Sigmoid colon (tissue), 7 donors: Measurements from ENCODE around the gene ACADSB. TPM values are rescaled to one million over a fixed set of nuclear protein-coding genes. Genes with fewer than 3 reads are reported as not detected.

Experiments
- DNase-seq: peaks from one replicate; pipeline ENCODE4 v3.0.0-alpha.2; 2019
- H3K27ac ChIP-seq, 4 donors: fragments of 200-600 bp; sonication (generic); one replicate each; pipeline ENCODE4 v1.5.1; 2016 to 2019; ENCODE audit warnings: mild to moderate bottlenecking in 1 of 4
- H3K27me3 ChIP-seq, 3 donors: fragments of 200-600 bp; sonication (generic); one replicate each; pipeline ENCODE4 v1.5.1; 2019; ENCODE audit warnings: mild to moderate bottlenecking in 1 of 3
- H3K36me3 ChIP-seq, 4 donors: fragments of 200-600 bp; sonication (generic); one replicate each; pipeline ENCODE4 v1.5.1; 2016 to 2019
- H3K4me1 ChIP-seq, 4 donors: fragments of 200-600 bp; sonication (generic); one replicate each; pipeline ENCODE4 v1.5.1; 2017 to 2019
- H3K4me3 ChIP-seq, 4 donors: fragments of 200-600 bp; sonication (generic); one replicate each; pipeline ENCODE4 v1.5.1; 2017 to 2019; ENCODE audit warnings: mild to moderate bottlenecking in 2 of 4, moderate library complexity in 1 of 4
- H3K9me3 ChIP-seq, 4 donors: fragments of 200-600 bp in 3 of 4; sonication (generic) in 3 of 4; one replicate each; pipeline versions ENCODE4 v1.5.1 to v1.6.1; 2013 to 2019
- CTCF ChIP-seq, 4 experiments: fragments of 450-650 bp in 3 of 4; fragments of 200-600 bp in 1 of 4; IDR thresholded peaks; one replicate each; pipeline ENCODE4 v1.5.1; 2016 to 2019; ENCODE audit warnings: antibody characterized with exemption in 4 of 4, mild to moderate bottlenecking in 3 of 4, moderate library complexity in 2 of 4
- EP300 ChIP-seq, 4 donors: sonication (generic); formaldehyde crosslinking; IDR thresholded peaks; one replicate each; pipeline ENCODE4 v1.6.1; 2017; ENCODE audit warnings: antibody characterized with exemption in 4 of 4
- POLR2A ChIP-seq, 2 donors: fragments of 450-650 bp; IDR thresholded peaks; one replicate each; pipeline ENCODE4 v1.6.1; 2016; ENCODE audit warnings: antibody characterized with exemption in 2 of 2, mild to moderate bottlenecking in 2 of 2, moderate library complexity in 2 of 2
- POLR2AphosphoS5 ChIP-seq, 4 donors: sonication (generic); formaldehyde crosslinking; IDR thresholded peaks; one replicate each; pipeline ENCODE4 v1.6.1; 2017; ENCODE audit warnings: antibody characterized with exemption in 4 of 4
- WGBS, 2 donors: extraction: QIAGEN DNeasy Blood & Tissue Kit; methylation state at CpG; one replicate each; pipeline ENCODE4 v1.1.7; 2013; 5-methylcytosine and 5-hydroxymethylcytosine counted together
- intact Hi-C: fragments of 100-400 bp; cut with DNase I; formaldehyde crosslinking; loops from one replicate; pipeline ENCODE4 v1.15.1; 2023
- polyA plus RNA-seq, 3 donors: library from polyadenylated mRNA; stranded (reverse); fragments of 200-250 nt; gene quantifications; one replicate each; pipeline ENCODE4 v1.2.3, GENCODE V29; 2013
- total RNA-seq, 4 donors: library from RNA; depleted of rRNA; stranded (reverse); fragments of >200 nt; gene quantifications; one replicate each; pipeline ENCODE4 v1.1.0, GENCODE V29; 2016
- donor health status: healthy with polysubstance abuse.
- donor health status: Bipolar disorder and iron deficiency.
- donor health status: healthy.

The ACADSB gene
- total and polyA plus RNA-seq, 7 donors: 7.6 to 18.7 (median 15.0) TPM

GRCh38 chr10:123057968-123058367 lies 49.2 kb downstream of the ACADSB start:
- Histone ChIP-seq H3K9me3 (no peaks in the 10 kb centered on the region), H3K4me3 (no peak overlapping the region), H3K36me3 (peaks cover 0 to 24% (median 8%) of the 10 kb centered on the region in 4 donors), H3K27me3 (no peaks in the 10 kb centered on the region), H3K27ac (no peak overlapping the region), H3K4me1 (no peaks in the 10 kb centered on the region)
- no peak for DNase-seq
- intact Hi-C loops: no loop called here
- 93 to 94% methylated on average over 3 of the region's 3 CpGs for WGBS, 2 donors
- no peak for TF ChIP-seq CTCF (IDR thresholded peaks at IDR 0.05)
- no peak for TF ChIP-seq POLR2AphosphoS5 (IDR thresholded peaks at IDR 0.05)

- WGBS, 2 donors: 87 to 88% methylated on average over 2 of the region's 2 CpGs
- TF ChIP-seq POLR2A (IDR thresholded peaks at IDR 0.05) (no peak), CTCF (IDR thresholded peaks at IDR 0.05) (no peak), POLR2AphosphoS5 (IDR thresholded peaks at IDR 0.05) (no peak), EP300 (IDR thresholded peaks at IDR 0.05) (no peak)
These were observed 53.1 kb downstream of the ACADSB start for GRCh38 chr10:123061865-123062264.

GRCh38 chr10:123062726-123063125 lies 53.9 kb downstream of the ACADSB start:
- WGBS, 2 donors: 86 to 88% methylated on average over 10 of the region's 10 CpGs
- DNase-seq: no peak
- peaks cover 0 to 7% (median 0%) of the 10 kb centered on the region in 3 donors for H3K27me3 ChIP-seq
- no peak overlapping the region for H3K27ac ChIP-seq
- H3K9me3 ChIP-seq: no peaks in the 10 kb centered on the region
- no peaks in the 10 kb centered on the region for H3K36me3 ChIP-seq
- intact Hi-C loops: no loop called here
- TF ChIP-seq POLR2A (IDR thresholded peaks at IDR 0.05): no peak
- TF ChIP-seq CTCF (IDR thresholded peaks at IDR 0.05): no peak
- TF ChIP-seq EP300 (IDR thresholded peaks at IDR 0.05): no peak
- TF ChIP-seq POLR2AphosphoS5 (IDR thresholded peaks at IDR 0.05): no peak
- no peak overlapping the region for H3K4me3 ChIP-seq
- H3K4me1 ChIP-seq: no peaks in the 10 kb centered on the region

More at GRCh38 chr10:123061865-123062264, 53.1 kb downstream of the ACADSB start:
- Histone ChIP-seq H3K9me3 (no peaks in the 10 kb centered on the region), H3K27me3 (peaks cover 0 to 7% (median 0%) of the 10 kb centered on the region in 3 donors), H3K36me3 (no peaks in the 10 kb centered on the region), H3K4me1 (no peaks in the 10 kb centered on the region), H3K27ac (no peak overlapping the region), H3K4me3 (no peak overlapping the region)
- DNase-seq: no peak
- intact Hi-C loops: no loop called here

GRCh38 chr10:123068087-123068853 lies 59.5 kb downstream of the ACADSB start:
- no peaks in the 10 kb centered on the region for H3K36me3 ChIP-seq
- intact Hi-C loops: no loop called here
- no peaks in the 10 kb centered on the region for H3K9me3 ChIP-seq
- DNase-seq: no peak
- H3K27ac ChIP-seq: no peak overlapping the region
- H3K27me3 ChIP-seq: peaks cover 0 to 7% (median 0%) of the 10 kb centered on the region in 3 donors
- TF ChIP-seq POLR2AphosphoS5 (IDR thresholded peaks at IDR 0.05) (no peak), EP300 (IDR thresholded peaks at IDR 0.05) (no peak), POLR2A (IDR thresholded peaks at IDR 0.05) (no peak), CTCF (IDR thresholded peaks at IDR 0.05) (no peak)
- WGBS, 2 donors: 93% methylated on average over 10 of the region's 10 CpGs
- H3K4me3 ChIP-seq: no peak overlapping the region
- no peaks in the 10 kb centered on the region for H3K4me1 ChIP-seq
